IMR-90 (cell line): ENCODE measurements around the gene ZNF750. TPM values are rescaled to one million over a fixed set of nuclear protein-coding genes. Genes with fewer than 3 reads are reported as not detected.

ENCODE experiments used
- ATAC-seq: fragments of 200-7000 bp; cut with Tn5 transposase; 2 replicates; pipeline ENCODE4 v1.9.1; 2020; ENCODE audit warnings: low read depth, mild to moderate bottlenecking, moderate library complexity
- BruUV-seq: library from RNA; stranded (reverse); fragments of 400-500 nt; replicated peaks from 2 replicates; lab custom pipeline; 2021; lab: Mats Ljungman, UMichigan
- CTCF ChIA-PET: fragments of 300-600 bp; formaldehyde crosslinking; extraction: SDS; loops from one replicate; lab custom pipeline; 2021; ENCODE audit warnings: antibody characterized with exemption; lab: Yijun Ruan, JAX
- POLR2A ChIA-PET: fragments of 300-600 bp; sonication (Branson Sonifier 250); formaldehyde crosslinking; loops from one replicate; lab custom pipeline; 2022; ENCODE audit warnings: antibody characterized with exemption; ENCODE audit not compliant: unreplicated experiment; lab: Charles Lee
- DNase-seq: peaks from one replicate; pipeline ENCODE4 v3.0.0; 2013
- H2AFZ ChIP-seq: replicated peaks from 2 replicates; pipeline ENCODE3; 2013; ENCODE audit warnings: low read length, mild to moderate bottlenecking; ENCODE audit not compliant: poor library complexity
- H2AK5ac ChIP-seq: 2 replicates; pipeline ENCODE4 v1.6.1; 2013; ENCODE audit warnings: low read depth, low read length, inconsistent platforms
- H2AK9ac ChIP-seq: replicated peaks from 2 replicates; pipeline ENCODE3; 2013; ENCODE audit warnings: mild to moderate bottlenecking, low read depth, low read length, moderate library complexity; ENCODE audit not compliant: poor library complexity
- H2BK120ac ChIP-seq: 2 replicates; pipeline ENCODE4 v1.6.1; 2013; ENCODE audit warnings: low read depth, low read length, inconsistent platforms
- H2BK15ac ChIP-seq: 3 replicates; pipeline ENCODE4 v1.6.1; 2013; ENCODE audit warnings: low read depth, low read length, inconsistent platforms
- H2BK20ac ChIP-seq: 2 replicates; pipeline ENCODE4 v1.6.1; 2013; ENCODE audit warnings: low read depth, mild to moderate bottlenecking, inconsistent platforms, low read length, moderate library complexity
- H2BK5ac ChIP-seq: 2 replicates; pipeline ENCODE4 v1.6.1; 2013; ENCODE audit warnings: mild to moderate bottlenecking, low read depth, low read length, inconsistent platforms; ENCODE audit not compliant: poor library complexity, severe bottlenecking
- H3K14ac ChIP-seq: replicated peaks from 2 replicates; pipeline ENCODE4 v1.6.1; 2013; ENCODE audit warnings: low read depth, low read length, inconsistent platforms
- H3K18ac ChIP-seq: 2 replicates; pipeline ENCODE4 v1.6.1; 2013; ENCODE audit warnings: low read depth, low read length, control low read depth
- H3K23ac ChIP-seq: 2 replicates; pipeline ENCODE4 v1.6.1; 2013; ENCODE audit warnings: low read depth, low read length, inconsistent platforms
- H3K27ac ChIP-seq: 2 replicates; pipeline ENCODE4 v1.5.1; 2013; ENCODE audit warnings: mild to moderate bottlenecking, control low read depth, low read length; ENCODE audit not compliant: insufficient read depth
- H3K27me3 ChIP-seq: 2 replicates; pipeline ENCODE4 v1.6.1; 2013; ENCODE audit warnings: low read length; ENCODE audit not compliant: control insufficient read depth, insufficient read depth
- H3K36me3 ChIP-seq: 2 replicates; pipeline ENCODE4 v1.6.1; 2013; ENCODE audit warnings: low read length, mixed read lengths; ENCODE audit not compliant: control insufficient read depth, insufficient read depth
- H3K4ac ChIP-seq: 2 replicates; pipeline ENCODE4 v1.6.1; 2013; ENCODE audit warnings: low read depth, low read length, inconsistent platforms
- H3K4me1 ChIP-seq: 2 replicates; pipeline ENCODE4 v1.6.1; 2013; ENCODE audit warnings: low read length, mixed read lengths; ENCODE audit not compliant: control insufficient read depth, insufficient read depth
- H3K4me2 ChIP-seq: 2 replicates; pipeline ENCODE4 v1.6.1; 2013; ENCODE audit warnings: low read depth, mild to moderate bottlenecking, control low read depth, low read length, moderate library complexity
- H3K4me3 ChIP-seq: 2 replicates; pipeline ENCODE4 v1.5.1; 2013; ENCODE audit warnings: low read depth, mild to moderate bottlenecking, control low read depth, low read length, moderate library complexity; ENCODE audit not compliant: insufficient read depth
- H3K56ac ChIP-seq: 2 replicates; pipeline ENCODE4 v1.6.1; 2013; ENCODE audit warnings: low read length, inconsistent platforms; ENCODE audit not compliant: insufficient read depth; ENCODE audit errors: extremely low read depth
- H3K79me1 ChIP-seq, 2 experiments: 2 replicates each; pipeline ENCODE4 v1.6.1; 2013; ENCODE audit warnings: low read length in 2 of 2, inconsistent platforms in 1 of 2, low read depth in 1 of 2
- H3K9ac ChIP-seq: 2 replicates; pipeline ENCODE4 v1.6.1; 2013; ENCODE audit warnings: low read depth, low read length, control low read depth
- H3K9me1 ChIP-seq: 2 replicates; pipeline ENCODE4 v1.6.1; 2013; ENCODE audit warnings: low read length, inconsistent platforms; ENCODE audit not compliant: insufficient read depth
- H3K9me3 ChIP-seq: 2 replicates; pipeline ENCODE4 v1.6.1; 2013; ENCODE audit warnings: low read length; ENCODE audit not compliant: control insufficient read depth, insufficient read depth
- H4K20me1 ChIP-seq: 2 replicates; pipeline ENCODE4 v1.6.1; 2013; ENCODE audit warnings: low read length, inconsistent platforms; ENCODE audit not compliant: insufficient read depth
- H4K5ac ChIP-seq: 2 replicates; pipeline ENCODE4 v1.6.1; 2013; ENCODE audit warnings: mild to moderate bottlenecking, low read depth, low read length, control low read depth
- H4K8ac ChIP-seq, 2 experiments: 2 replicates each; pipeline ENCODE4 v1.6.1; 2013; ENCODE audit warnings: low read depth in 2 of 2, low read length in 2 of 2, control low read depth in 1 of 2, inconsistent platforms in 1 of 2
- H4K91ac ChIP-seq: 2 replicates; pipeline ENCODE4 v1.6.1; 2013; ENCODE audit warnings: low read depth, low read length, inconsistent platforms; ENCODE audit not compliant: insufficient read depth
- CEBPB ChIP-seq: IDR thresholded peaks from 2 replicates; pipeline ENCODE4 v1.6.1; 2012; ENCODE audit warnings: low read depth, low read length, improper control_type of control experiment
- CHD1 ChIP-seq: IDR thresholded peaks from 2 replicates; pipeline ENCODE4 v1.6.1; 2012; ENCODE audit warnings: low read depth, low read length, improper control_type of control experiment
- FOS ChIP-seq: fragments of 150-350 bp; IDR thresholded peaks from 2 replicates; pipeline ENCODE4 v1.6.1; 2016; ENCODE audit warnings: low read depth, low read length
- MAZ ChIP-seq: IDR thresholded peaks from 2 replicates; pipeline ENCODE4 v1.6.1; 2012; ENCODE audit warnings: low read depth, mild to moderate bottlenecking, low read length, improper control_type of control experiment, moderate library complexity, borderline replicate concordance
- NFE2L2 ChIP-seq: fragments of 150-350 bp; IDR thresholded peaks from 2 replicates; pipeline ENCODE4 v1.6.1; 2016; ENCODE audit warnings: low read depth, mild to moderate bottlenecking, low read length
- RAD21 ChIP-seq: IDR thresholded peaks from 2 replicates; pipeline ENCODE4 v1.6.1; 2012; ENCODE audit warnings: low read length, improper control_type of control experiment
- RCOR1 ChIP-seq: IDR thresholded peaks from 2 replicates; pipeline ENCODE4 v1.6.1; 2012; ENCODE audit warnings: mild to moderate bottlenecking, low read length, improper control_type of control experiment; ENCODE audit not compliant: insufficient replicate concordance
- RFX5 ChIP-seq: IDR thresholded peaks from 2 replicates; pipeline ENCODE4 v1.8.0; 2012; ENCODE audit warnings: low read depth, mild to moderate bottlenecking, low read length, moderate library complexity
- SMC3 ChIP-seq: fragments of 150-350 bp; IDR thresholded peaks from 2 replicates; pipeline ENCODE4 v1.6.1; 2016; ENCODE audit warnings: low read depth, mild to moderate bottlenecking, antibody characterized with exemption, low read length, moderate library complexity
- WGBS, 2 experiments: methylation state at CpG; one replicate each; pipeline versions ENCODE4 v1.1.5 to v1.1.7; 2013; ENCODE audit warnings: missing lambda C conversion rate in 2 of 2; ENCODE audit not compliant: insufficient read length in 1 of 2; ENCODE audit errors: extremely low coverage in 2 of 2; 5-methylcytosine and 5-hydroxymethylcytosine counted together
- dilution Hi-C: fragments of 300-500 bp; cut with HindIII; formaldehyde crosslinking; loops from one replicate; pipeline ENCODE4 v1.14.3; 2018; ENCODE audit warnings: low sequenced_read_pairs; ENCODE audit not compliant: unreplicated experiment
- in situ Hi-C: fragments of 300-500 bp; cut with MboI; formaldehyde crosslinking; loops from 3 replicates; pipeline ENCODE4 v1.14.3; 2019; ENCODE audit warnings: low sequenced_read_pairs, inconsistent platforms, mixed read lengths
- intact Hi-C: fragments of 100-400 bp; cut with micrococcal nuclease; formaldehyde crosslinking; loops from 2 replicates; pipeline ENCODE4 v1.10.0; 2022
- polyA plus RNA-seq, 3 experiments: library from polyadenylated mRNA; depleted of rRNA; stranded (reverse); fragments of >200 nt; gene quantifications; 2 replicates each; pipeline ENCODE4 v1.2.3, GENCODE V29; 2012; ENCODE audit warnings: low replicate concordance in 1 of 3
- total RNA-seq: library from RNA; depleted of rRNA; stranded (reverse); fragments of >200 nt; gene quantifications from 2 replicates; pipeline ENCODE4 v1.2.3, GENCODE V29; 2012
- TF ChIP-seq, protein P1 (sequence below): conservative IDR thresholded peaks from 2 replicates; pipeline ENCODE4 v1.5.1; 2012; ENCODE audit warnings: mild to moderate bottlenecking, low read depth, low read length, improper control_type of control experiment
- TF ChIP-seq, protein P2 (sequence below): fragments of 150-350 bp; IDR thresholded peaks from 2 replicates; pipeline ENCODE4 v1.6.1; 2016; ENCODE audit warnings: low read depth, mild to moderate bottlenecking, low read length, moderate library complexity, borderline replicate concordance
- TF ChIP-seq, protein P3 (sequence below): fragments of 150-350 bp; IDR thresholded peaks from 2 replicates; pipeline ENCODE4 v1.6.1; 2017; ENCODE audit warnings: mild to moderate bottlenecking, antibody characterized with exemption, low read length, low read depth

Gene ZNF750
- total and polyA plus RNA-seq, 2 of the 4 experiments (the other 2 are of a cell fraction): not detected

DNA sequence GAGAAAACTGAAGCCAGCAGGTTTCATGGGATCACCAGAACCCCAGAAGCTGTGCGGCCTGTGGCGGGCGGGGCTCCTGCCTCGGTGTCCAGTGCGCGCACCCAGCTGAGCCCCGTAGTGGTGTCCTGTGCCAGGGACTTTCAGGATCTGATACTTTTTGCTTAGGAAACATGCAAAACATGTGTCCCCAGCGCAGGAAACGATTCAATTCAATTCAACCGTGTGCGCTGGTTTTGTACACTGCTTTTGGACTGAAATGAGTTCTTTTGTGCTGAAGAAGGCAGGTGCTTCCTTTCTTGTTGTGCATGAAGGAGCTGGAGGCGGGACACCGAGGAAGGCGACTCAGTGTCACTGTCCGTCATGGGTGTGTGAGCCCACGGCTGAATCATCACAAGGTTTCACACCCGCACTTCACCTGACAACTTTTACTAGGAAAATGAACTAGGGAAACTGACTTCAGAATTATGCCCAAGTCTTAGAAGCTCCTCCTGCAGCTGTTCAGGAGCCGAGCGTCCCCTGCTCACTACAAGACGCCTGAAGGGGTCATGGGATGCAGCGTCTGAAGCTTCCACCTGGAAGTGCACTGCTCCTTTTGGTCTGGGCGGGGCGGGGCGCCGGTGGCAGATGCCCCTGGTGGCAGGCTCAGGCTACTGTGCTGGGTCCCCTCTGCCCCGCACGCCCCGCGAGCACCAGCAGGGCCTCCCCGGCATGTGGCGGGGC is 31.4 kb upstream of the ZNF750 start:
- DNase-seq: no peak
- POLR2A ChIA-PET: no interaction called here
- Histone ChIP-seq H3K4ac (no peak overlapping the region), H2BK120ac (no peak overlapping the region), H2BK5ac (no peak overlapping the region), H2AK9ac (no peak overlapping the region), H3K4me1 (peaks cover 11% of the 10 kb centered on the region), H3K14ac (no peak overlapping the region), H2AFZ (no peak overlapping the region), H3K9me3 (no peaks in the 10 kb centered on the region), H3K23ac (no peak overlapping the region), H3K18ac (no peak overlapping the region), H3K27me3 (no peaks in the 10 kb centered on the region), H3K9ac (no peak overlapping the region), H3K56ac (no peak overlapping the region), H2BK15ac (no peak overlapping the region), H4K91ac (no peak overlapping the region), H4K8ac (no peak overlapping the region), H3K36me3 (peaks cover 13% of the 10 kb centered on the region), H2BK20ac (no peak overlapping the region), H4K5ac (no peak overlapping the region), H3K4me2 (no peak overlapping the region), H3K27ac (no peak overlapping the region), H2AK5ac (no peak overlapping the region), H3K9me1 (0 out of 2 replicates have a peak, but pooled peaks cover 5% of the 10 kb centered on the region), H3K79me1 (peaks cover 3 to 40% of the 10 kb centered on the region in 2 experiments), H4K20me1 (peaks cover 3% of the 10 kb centered on the region; the same call in 1 of the 2 replicates), H3K4me3 (no peak overlapping the region)
- intact Hi-C loops: no loop called here
- no peak for ATAC-seq
- TF ChIP-seq, protein P1, sequence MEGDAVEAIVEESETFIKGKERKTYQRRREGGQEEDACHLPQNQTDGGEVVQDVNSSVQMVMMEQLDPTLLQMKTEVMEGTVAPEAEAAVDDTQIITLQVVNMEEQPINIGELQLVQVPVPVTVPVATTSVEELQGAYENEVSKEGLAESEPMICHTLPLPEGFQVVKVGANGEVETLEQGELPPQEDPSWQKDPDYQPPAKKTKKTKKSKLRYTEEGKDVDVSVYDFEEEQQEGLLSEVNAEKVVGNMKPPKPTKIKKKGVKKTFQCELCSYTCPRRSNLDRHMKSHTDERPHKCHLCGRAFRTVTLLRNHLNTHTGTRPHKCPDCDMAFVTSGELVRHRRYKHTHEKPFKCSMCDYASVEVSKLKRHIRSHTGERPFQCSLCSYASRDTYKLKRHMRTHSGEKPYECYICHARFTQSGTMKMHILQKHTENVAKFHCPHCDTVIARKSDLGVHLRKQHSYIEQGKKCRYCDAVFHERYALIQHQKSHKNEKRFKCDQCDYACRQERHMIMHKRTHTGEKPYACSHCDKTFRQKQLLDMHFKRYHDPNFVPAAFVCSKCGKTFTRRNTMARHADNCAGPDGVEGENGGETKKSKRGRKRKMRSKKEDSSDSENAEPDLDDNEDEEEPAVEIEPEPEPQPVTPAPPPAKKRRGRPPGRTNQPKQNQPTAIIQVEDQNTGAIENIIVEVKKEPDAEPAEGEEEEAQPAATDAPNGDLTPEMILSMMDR: no peak
- TF ChIP-seq CEBPB: no peak
- TF ChIP-seq RAD21: no peak
- TF ChIP-seq RCOR1: no peak
- TF ChIP-seq SMC3: no peak
- no peak for TF ChIP-seq NFE2L2
- TF ChIP-seq, protein P2, sequence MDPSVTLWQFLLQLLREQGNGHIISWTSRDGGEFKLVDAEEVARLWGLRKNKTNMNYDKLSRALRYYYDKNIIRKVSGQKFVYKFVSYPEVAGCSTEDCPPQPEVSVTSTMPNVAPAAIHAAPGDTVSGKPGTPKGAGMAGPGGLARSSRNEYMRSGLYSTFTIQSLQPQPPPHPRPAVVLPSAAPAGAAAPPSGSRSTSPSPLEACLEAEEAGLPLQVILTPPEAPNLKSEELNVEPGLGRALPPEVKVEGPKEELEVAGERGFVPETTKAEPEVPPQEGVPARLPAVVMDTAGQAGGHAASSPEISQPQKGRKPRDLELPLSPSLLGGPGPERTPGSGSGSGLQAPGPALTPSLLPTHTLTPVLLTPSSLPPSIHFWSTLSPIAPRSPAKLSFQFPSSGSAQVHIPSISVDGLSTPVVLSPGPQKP: no peak
- no peak for TF ChIP-seq FOS
- TF ChIP-seq CHD1: no peak
- TF ChIP-seq, protein P3, sequence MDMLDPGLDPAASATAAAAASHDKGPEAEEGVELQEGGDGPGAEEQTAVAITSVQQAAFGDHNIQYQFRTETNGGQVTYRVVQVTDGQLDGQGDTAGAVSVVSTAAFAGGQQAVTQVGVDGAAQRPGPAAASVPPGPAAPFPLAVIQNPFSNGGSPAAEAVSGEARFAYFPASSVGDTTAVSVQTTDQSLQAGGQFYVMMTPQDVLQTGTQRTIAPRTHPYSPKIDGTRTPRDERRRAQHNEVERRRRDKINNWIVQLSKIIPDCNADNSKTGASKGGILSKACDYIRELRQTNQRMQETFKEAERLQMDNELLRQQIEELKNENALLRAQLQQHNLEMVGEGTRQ: no peak
- no peak for TF ChIP-seq MAZ
- no peak for TF ChIP-seq RFX5
- BruUV-seq: no TSS peak
- WGBS, 2 experiments: 96% methylated on average over 26 of the region's 31 CpGs; no CpG with 5 or more reads in 1 of the 2 experiments
- CTCF ChIA-PET: no interaction called here
- dilution Hi-C loops: no loop called here
- in situ Hi-C loops: no loop called here
